HG02840 (cell line): ENCODE results near the gene NDUFAF7.
"Not testable (repeated sequence)": the region's sequence is repeated elsewhere in the genome, so short reads cannot be mapped to it uniquely, and the experiment has no call there.

ENCODE experiments used
- ATAC-seq: cut with Tn5 transposase; IDR thresholded peaks from one replicate; pipeline ENCODE4 v1.9.1; 2021; ENCODE audit warnings: mild to moderate bottlenecking, moderate library complexity, moderate number of reproducible peaks; ENCODE audit not compliant: unreplicated experiment, low FRiP score

Gene NDUFAF7

GRCh38 chr2:37231241-37232130 is at the start of gene NDUFAF7, which contains the start of gene CEBPZ:
NDUFAF7 (plus strand) TSS chr2:37231658; CDS start chr2:37231706, 48 bp downstream.
CEBPZ (minus strand) TSS chr2:37231596; CDS start chr2:37231567, 29 bp downstream.
- peak; percentile 96 for ATAC-seq

GRCh38 chr2:37181726-37182684 is 49.5 kb upstream of the NDUFAF7 start:
- ATAC-seq = no peak

- ATAC-seq = no peak
Observed at GRCh38 chr2:37188570-37188969, 42.9 kb upstream of the NDUFAF7 start, which contains the start of gene SULT6B1. SULT6B1 (minus strand) TSS chr2:37188670; CDS start chr2:37188640, 30 bp downstream.

- no peak for ATAC-seq
Observed at GRCh38 chr2:37189452-37190153, 41.9 kb upstream of the NDUFAF7 start.

GRCh38 chr2:37190290-37190689 is 41.2 kb upstream of the NDUFAF7 start:
- ATAC-seq = no peak

- ATAC-seq = no peak
Observed at GRCh38 chr2:37191253-37191652, 40.2 kb upstream of the NDUFAF7 start.

- no peak for ATAC-seq
Observed at GRCh38 chr2:37191747-37192146, 39.7 kb upstream of the NDUFAF7 start.

GRCh38 chr2:37192551-37192950 is 38.9 kb upstream of the NDUFAF7 start:
- ATAC-seq = no peak

- not testable (repeated sequence) for ATAC-seq
Observed at GRCh38 chr2:37195862-37196319, 35.6 kb upstream of the NDUFAF7 start.

GRCh38 chr2:37196320-37197195 is 34.9 kb upstream of the NDUFAF7 start, which contains the start of gene CEBPZOS:
CEBPZOS (plus strand) TSS chr2:37196496; CDS start chr2:37199705, 3,209 bp downstream.
- ATAC-seq = peak; percentile 73

GRCh38 chr2:37198681-37199065 is 32.8 kb upstream of the NDUFAF7 start:
- ATAC-seq = no peak

- no peak for ATAC-seq
Observed at GRCh38 chr2:37201208-37201607, 30.2 kb upstream of the NDUFAF7 start.

- ATAC-seq = no peak
Observed at GRCh38 chr2:37201766-37202165, 29.7 kb upstream of the NDUFAF7 start.

- ATAC-seq = no peak
Observed at GRCh38 chr2:37203708-37204107, 27.8 kb upstream of the NDUFAF7 start.

- ATAC-seq = not testable (repeated sequence)
Observed at GRCh38 chr2:37205071-37205661, 26.3 kb upstream of the NDUFAF7 start.

- ATAC-seq = no peak
Observed at GRCh38 chr2:37205689-37206341, 25.6 kb upstream of the NDUFAF7 start.

GRCh38 chr2:37206760-37207159 is 24.7 kb upstream of the NDUFAF7 start:
- ATAC-seq = not testable (repeated sequence)

- no peak for ATAC-seq
Observed at GRCh38 chr2:37211212-37211611, 20.2 kb upstream of the NDUFAF7 start.
